Cardiac septum (tissue), 1 donor: ENCODE results near the gene ACOD1. TPM values are rescaled to one million over a fixed set of nuclear protein-coding genes. Genes with fewer than 3 reads are reported as not detected.

Source experiments
- DNase-seq: peaks from one replicate; pipeline ENCODE4 v3.0.0-alpha.2; 2020; ENCODE audit warnings: low spot score
- intact Hi-C: fragments of 100-400 bp; cut with DNase I; formaldehyde crosslinking; loops from one replicate; pipeline ENCODE4 v1.14.0; 2022
- total RNA-seq: library from RNA; stranded (reverse); fragmentation: NEBNext Ultra II Directional; extraction: Animal tissue kit (Norgen Biotek cat#: 25700); gene quantifications from one replicate; pipeline ENCODE4 v1.2.1, GENCODE V29; 2021
- donor health status: DM: no; HTN: no; CAD: no.

ACOD1 gene
- total RNA-seq, 1 donor from 2014 or later, result not detected

DNA sequence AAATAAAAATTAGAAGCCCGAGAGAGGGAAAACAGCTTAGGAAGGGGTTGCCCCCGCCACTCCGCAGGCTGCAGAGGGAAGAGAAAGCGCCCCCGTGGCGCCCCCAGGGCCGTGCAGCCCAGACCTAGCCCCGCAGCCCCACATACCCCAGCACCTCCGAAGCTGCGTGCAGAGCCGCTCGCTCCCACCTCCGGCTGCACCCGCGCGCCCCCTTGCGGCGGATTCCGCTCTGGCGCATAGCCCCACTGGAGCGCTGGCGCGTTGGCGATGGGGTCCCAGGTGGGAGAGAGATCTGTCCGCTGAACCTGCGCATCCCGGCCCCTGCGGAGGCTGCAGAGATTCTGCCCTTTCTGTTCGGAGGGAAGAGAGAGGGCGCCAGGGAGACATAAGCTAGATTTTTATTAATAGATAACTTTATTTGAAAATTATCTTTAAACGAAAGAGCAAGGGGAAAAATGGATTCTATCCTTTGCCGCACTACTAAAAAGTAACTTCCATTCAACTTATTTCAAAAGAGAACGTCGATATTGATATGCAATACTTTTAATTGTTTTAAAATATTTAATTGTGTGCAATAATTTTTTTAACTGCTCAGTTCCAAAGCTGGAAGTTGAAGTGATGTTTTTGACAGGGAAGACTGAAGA is 31.9 kb downstream of the ACOD1 start:
- DNase-seq, result peak; percentile 92
- intact Hi-C loops, result no loop called here

DNA sequence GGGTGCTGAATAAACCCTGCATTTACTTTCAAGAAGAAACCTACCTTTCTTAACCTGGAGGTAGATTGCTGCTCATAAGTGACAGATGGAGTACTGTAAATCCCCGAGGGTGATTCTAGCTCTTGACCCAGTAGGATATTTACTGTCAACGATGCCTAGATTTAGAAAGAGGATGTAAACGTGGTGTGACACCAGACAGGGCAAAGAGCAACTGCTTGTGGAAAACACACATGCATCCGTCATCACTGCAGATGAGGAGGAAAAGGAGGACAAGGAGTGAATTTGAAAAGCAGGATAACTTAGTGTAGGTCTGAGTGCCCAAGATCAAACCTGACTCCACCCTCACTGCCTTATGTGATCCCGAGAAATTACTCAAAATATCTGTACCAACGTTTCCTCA is 33.8 kb downstream of the ACOD1 start:
- intact Hi-C loops, result no loop called here
- no peak for DNase-seq

DNA sequence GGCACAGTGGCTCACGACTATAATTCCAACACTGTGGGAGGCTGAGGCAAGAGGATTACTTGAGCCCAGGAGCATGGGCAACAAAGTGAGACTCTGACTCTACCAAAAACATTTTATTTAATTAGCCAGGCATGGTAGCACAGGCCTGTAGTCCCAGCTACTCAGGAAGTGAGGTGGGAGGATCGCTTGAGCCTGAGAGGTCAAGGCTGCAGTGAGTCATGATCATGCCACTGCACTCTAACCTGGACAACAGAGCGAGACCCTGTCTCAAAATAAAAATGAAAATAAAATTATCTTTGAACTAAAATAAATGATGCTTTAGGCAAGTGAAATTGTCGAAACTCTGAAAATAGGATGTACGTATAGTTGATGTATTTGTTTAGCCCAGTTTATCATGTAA is 35.4 kb downstream of the ACOD1 start:
- no peak for DNase-seq
- intact Hi-C loops, result no loop called here

DNA sequence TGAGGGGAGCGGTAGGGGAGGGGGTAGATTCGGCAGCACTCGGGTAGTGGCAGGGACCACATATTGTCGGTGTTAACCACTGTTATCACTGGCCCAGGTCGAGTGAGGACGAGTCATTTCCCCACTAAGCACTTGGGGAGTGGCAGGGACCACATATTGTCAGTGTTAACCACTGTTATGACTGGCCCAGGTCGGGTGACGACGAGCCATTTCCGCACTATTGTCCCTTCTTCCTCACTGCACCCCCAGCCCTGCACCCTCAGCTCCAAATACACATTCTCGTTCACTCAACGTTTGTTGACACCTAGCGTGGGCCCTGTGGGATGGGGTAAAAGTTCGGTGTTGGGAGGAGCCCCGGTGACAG is 43.1 kb downstream of the ACOD1 start:
- intact Hi-C loops, result no loop called here
- no peak for DNase-seq

DNA sequence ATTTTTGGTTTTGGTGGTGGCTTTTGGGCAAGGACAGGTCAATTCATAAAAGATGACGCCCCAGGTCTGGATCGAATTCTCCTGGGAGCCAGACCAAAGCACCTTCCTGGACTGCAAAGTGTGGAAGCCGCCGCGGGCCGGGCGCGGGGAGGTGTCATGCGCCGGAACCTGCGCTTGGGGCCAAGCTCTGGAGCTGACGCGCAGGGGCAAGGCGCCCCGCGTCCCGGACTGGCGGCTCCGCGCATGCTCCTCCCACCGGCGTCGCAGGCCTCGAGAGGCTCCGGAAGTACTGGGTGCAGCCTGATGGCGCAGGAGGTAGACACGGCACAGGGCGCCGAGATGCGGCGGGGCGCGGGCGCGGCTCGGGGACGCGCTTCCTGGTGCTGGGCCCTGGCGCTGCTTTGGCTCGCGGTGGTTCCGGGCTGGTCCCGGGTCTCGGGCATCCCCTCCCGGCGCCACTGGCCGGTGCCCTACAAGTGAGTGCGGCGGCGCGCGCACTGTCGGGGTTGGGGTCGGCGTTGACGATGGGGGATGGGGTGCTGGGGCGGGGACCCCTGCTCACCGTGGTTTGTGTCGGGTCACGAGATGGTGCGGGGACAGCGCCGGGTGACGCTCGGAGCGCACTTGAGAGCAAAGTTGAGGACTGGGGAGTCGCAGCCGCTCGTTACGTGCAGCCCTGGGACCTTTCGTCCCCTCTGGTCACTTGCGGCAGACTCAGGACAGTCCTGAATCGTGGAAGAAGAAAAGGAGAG is 43.7 kb downstream of the ACOD1 start, which contains the start of gene CLN5:
TSS of gene CLN5 (plus strand) at position 286 of the 752 bp plus-strand sequence. CDS start at position 304, 18 bp downstream.
- peak; percentile 96 for DNase-seq
- intact Hi-C loops, result loop anchor here (1.0 kb wide), 1 partner anchor 34 kb away; no protein-coding TSS in a partner anchor

DNA sequence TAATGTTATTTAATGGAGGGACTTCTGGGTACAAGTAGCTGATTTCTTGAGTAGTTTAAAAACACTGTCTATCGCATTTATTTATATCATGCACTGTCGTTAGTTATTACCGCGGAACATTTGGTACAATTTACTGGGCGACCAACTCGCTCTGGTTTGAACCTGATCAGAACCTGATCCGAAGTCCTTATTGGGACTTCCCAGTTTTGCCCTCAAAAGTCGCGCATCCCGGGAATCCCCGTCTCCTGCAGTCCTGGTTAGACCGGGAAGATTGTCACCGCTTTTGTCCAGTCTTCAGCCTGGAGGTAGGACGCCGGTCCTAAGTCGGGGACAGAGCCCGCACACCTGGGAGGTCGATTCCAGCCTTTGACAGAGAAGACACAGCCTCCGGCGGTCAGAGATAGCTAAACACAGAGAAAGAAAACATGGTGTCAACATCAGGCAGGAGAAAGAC is 44.3 kb downstream of the ACOD1 start:
- no peak for DNase-seq
- intact Hi-C loops, result loop anchor here (1.0 kb wide), 1 partner anchor 34 kb away; no protein-coding TSS in a partner anchor

DNA sequence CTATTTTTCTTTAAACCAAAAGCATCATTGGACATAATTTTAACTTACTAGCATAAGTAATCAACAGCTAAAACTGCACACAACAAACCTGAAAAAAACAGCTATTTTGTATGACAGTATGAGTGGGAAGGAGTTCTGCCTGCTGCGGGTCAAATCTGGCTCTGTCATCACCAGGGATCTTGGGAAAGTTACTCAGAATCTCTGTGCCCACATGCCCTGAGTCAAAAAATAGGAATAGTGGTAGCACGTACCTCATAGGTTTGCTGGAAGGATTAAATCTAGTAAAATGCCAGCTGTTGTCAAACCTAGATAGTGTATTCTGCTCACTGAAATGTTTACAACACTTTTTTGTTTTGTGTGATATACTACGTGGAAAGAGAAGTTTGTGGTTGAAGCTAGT is 44.7 kb downstream of the ACOD1 start:
- intact Hi-C loops, result no loop called here
- DNase-seq, result no peak

DNA sequence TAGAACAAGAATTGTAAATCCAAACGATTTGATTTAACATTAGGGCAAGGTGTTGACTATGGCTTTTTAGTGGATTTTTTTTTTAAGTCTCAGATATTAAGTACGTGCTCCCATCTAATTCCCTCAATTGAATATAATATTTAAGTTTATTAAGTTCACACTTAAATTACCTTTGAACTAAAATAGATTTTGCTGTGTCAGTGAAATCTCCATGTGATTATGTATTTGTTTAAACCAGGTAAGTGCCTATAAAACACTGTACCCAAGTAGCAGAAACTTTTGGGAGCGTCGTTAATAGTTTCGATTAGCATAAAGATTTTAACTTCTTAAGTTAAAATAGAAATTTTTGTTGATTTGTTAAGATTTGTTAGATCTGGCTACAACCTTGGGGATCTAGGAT is 45.2 kb downstream of the ACOD1 start:
- intact Hi-C loops, result no loop called here
- DNase-seq, result no peak

DNA sequence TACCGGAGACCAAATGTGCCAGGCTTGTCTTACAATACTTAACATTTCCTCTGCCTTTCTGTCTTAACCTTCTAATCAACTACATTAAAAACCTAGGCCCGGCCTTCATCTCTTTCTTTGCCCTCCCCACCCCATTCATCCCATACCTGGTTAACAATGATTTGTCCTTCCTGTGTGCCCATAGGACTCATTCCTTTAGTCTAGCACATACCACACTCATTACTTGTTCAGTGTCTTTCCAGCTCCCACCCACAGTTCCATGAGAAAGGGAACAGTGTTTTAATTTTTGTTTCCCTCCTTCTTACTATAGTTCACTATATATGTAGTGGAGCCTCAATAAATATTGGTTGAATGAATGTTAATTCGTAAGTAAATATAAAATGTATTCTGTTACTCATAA is 46.0 kb downstream of the ACOD1 start:
- no peak for DNase-seq
- intact Hi-C loops, result no loop called here

DNA sequence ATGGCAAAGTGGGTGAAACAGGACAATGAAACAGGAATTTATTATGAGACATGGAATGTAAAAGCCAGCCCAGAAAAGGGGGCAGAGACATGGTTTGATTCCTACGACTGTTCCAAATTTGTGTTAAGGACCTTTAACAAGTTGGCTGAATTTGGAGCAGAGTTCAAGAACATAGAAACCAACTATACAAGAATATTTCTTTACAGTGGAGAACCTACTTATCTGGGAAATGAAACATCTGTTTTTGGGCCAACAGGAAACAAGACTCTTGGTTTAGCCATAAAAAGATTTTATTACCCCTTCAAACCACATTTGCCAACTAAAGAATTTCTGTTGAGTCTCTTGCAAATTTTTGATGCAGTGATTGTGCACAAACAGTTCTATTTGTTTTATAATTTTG is 52.2 kb downstream of the ACOD1 start:
- no peak for DNase-seq
- intact Hi-C loops, result no loop called here

DNA sequence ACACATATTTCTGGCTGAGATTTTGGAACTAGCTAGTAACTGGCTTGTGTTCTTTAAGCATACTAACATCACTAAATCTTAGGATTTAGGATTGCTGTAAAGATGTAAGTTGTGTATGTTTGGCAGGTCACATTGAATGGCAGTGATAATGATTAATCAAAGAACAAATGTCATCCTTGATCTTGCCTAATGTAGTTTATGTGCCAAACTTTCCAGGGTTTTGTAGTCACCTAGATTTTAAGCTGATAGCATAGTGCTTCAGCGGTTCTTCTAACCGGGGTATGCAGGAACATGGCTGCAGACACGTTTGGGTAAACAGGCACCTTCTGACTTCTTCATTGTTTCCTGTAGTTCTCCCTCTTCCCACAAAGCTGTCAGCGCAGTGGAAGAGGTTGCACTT is 53.2 kb downstream of the ACOD1 start:
- intact Hi-C loops, result no loop called here
- DNase-seq, result no peak

DNA sequence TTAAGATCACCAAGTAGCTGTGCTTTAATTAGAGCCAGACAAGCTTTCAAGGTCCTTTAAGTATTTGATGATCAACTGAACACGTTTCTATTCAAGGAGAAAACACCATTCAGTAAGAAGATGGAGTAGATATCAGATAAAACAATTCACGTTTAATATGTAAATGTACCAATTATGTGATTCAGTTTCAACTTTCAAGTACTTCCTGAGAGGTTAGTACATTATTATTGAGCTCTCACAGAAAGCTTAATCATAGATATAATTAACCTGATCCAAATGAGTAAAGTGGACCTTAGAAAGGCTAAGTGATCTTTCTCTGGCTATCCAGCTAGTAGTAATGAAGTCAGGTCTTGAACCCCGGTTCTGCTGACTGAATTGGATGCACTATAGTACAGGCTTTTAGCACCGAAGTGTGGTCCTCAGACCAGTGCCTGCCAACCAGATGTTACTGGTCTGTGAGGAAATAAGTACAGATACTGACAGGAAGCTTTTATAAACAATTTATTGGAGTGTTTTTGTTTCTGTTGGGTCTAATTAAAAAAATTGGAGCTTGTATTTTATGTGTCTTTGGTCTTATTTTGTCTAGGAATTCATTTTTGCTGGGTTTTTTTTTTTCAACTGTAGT is 53.8 kb downstream of the ACOD1 start:
- DNase-seq, result no peak
- intact Hi-C loops, result no loop called here

DNA sequence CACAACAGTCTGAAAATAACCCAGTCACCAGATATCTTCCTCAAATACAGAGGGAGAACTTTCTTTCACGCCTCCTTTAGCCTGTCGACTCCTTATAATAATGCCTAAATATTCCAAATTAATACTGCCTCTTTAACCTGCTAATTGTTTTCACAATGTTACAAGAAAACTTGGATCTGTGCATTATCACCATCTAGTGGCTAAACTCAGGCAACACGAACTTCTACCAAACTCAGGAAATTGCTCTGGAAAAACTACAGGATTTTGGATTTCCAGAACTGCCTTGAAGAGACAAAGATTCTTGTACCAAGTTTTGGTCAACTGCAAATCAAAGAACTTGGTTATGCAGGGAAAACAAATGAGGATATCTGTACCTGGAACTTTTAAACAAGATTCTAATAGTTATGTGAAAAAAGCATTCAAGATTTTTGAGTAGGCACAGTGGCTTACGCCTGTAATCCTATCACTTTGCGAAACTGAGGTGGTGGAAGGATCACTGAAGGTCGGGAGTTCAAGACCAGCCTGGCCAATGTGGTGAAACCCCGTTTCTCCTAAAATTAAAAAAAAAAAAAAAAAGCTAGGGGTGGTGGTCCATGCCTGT is 54.4 kb downstream of the ACOD1 start:
- intact Hi-C loops, result no loop called here
- DNase-seq, result no peak

Other genes with a start within 250 kb of the ACOD1 start
- 34.9 TPM for gene KCTD12, start 62.1 kb upstream of the ACOD1 start, total RNA-seq
- 13.4 TPM for gene CLN5, start 43.6 kb downstream of the ACOD1 start, total RNA-seq
- 35.1 TPM for gene FBXL3, start 78.6 kb downstream of the ACOD1 start, total RNA-seq